ENCODE results near the gene DDC. TPM values are rescaled to one million over a fixed set of nuclear protein-coding genes. Genes with fewer than 3 reads are reported as not detected.
A peak's percentile ranks its signal among the peaks of the same experiment; 100 is the strongest.

DDC gene
- total RNA-seq, 1 experiment from 2014 or later: not detected

- no peak for DNase-seq (ENCODE audit: low spot score)
Measured at GRCh38 chr7:50491209-50491608, 74.0 kb downstream of the DDC start.

- DNase-seq (ENCODE audit: low spot score): no peak
Measured at GRCh38 chr7:50488379-50488778, 76.8 kb downstream of the DDC start.

DNA sequence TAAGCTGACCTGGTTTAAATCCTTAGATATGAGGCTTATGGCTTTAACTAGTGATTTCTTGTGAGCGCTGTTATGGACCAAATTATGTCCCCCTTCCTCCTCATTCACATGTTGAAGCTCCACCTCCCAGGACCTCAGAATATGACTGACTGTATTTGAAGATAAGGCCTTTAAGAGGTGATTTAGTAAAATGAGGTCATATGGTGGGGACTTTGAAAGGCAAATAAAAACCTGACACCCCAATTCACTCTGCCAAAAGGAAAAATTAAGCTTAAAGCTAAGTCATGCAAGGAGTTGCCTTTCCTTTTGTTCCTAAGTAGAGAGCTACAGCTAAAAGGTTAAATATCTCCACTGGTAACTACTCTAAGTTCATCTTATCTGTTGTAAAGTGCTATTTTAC, 78.7 kb downstream of the DDC start:
- no peak for DNase-seq (ENCODE audit: low spot score)

GRCh38 chr7:50481867-50482266, 83.3 kb downstream of the DDC start:
- no peak for DNase-seq (ENCODE audit: low spot score)

GRCh38 chr7:50480797-50481196, 84.4 kb downstream of the DDC start:
- DNase-seq (ENCODE audit: low spot score): no peak

GRCh38 chr7:50479743-50480517, 85.3 kb downstream of the DDC start:
- no peak for DNase-seq (ENCODE audit: low spot score)

GRCh38 chr7:50477640-50478039, 87.6 kb downstream of the DDC start:
- no peak for DNase-seq (ENCODE audit: low spot score)

DNA sequence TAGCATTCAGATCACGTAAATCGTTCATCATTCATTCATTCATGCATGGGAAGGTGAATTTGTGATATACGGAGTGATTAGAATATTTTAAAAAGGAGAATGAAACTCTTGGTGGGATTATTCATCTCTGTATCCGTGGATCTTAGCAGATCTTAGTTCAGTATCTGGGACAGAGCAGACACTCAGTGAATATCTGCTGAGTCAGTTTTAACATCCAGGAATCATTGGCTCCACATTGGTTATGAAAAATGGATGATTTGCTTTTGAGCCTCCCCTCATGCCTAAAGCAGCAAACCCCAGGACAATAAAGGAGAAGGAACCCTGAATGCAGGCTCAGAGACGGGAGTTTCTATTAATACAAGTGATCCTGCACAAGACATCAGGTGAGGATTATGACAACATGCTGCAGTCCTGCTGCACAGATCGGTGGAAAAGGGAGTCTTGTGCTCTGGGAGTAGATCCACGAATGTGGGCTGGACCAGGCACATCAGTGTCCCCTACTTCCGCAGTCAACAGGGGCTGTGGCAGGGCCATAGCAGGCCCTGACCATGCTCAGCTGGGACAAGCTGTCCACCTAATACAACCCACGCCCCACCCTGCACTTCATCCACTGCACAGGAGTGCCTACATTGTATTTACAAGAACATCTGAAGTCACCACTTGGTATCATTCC, 88.1 kb downstream of the DDC start:
- DNase-seq (ENCODE audit: low spot score): no peak

DNA sequence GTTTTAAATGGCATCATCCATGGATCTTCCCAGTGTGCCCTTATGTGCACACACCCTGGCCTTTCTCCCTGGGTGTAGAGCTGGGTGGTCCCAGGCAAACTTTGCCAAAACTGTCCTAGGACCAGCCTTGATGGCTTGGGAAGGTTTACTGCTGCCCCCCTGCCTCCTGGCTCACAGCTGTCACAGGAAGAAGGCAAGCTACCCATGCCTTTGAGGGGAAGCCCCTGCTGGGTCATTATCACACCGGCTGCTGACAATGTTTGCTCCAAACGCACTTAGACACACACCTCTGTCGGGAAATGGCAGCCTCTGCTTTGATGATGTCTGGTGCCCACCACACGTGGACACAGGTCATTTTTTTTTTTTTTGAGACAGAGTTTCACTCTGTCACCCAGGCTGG, 89.9 kb downstream of the DDC start:
- DNase-seq (ENCODE audit: low spot score): no peak

DNA sequence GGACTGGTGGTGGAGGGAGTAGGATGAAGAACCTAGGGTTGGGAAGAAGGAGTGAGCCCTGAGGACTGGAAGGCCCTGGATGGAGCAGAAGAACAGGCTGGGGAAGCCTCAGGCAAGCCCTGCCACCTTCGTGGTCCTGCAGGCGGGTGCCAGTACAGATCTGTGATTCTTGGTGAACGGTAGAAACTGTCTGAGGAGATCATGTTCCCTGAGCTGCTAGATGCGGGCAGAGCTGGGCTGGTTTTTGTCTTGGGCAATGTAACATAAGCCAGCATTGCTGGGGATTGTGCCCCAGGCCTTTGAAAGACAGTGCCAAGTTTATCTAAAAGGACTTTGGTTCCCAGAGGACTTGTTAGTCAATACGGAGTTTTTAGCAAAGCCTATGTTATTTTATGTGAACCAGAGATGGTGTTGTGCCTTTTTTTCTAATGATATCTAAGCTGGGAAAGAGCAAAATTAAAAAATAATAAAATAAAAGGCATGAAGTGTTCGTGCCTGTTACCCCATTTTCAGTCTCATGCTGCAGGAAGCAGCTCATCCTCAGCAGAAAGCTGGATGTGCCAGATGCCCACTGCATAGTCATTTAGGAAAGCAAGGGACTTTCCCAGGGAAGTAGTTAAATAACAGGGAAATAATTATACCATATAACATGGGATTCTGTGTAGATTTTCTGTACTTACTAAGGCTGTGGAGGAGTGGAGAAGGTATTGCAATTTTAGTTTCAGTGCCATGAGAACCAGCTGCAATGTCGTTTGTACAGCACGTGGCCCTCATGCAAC, 90.6 kb downstream of the DDC start:
- peak; percentile 33 for DNase-seq (ENCODE audit: low spot score)

- no peak for DNase-seq (ENCODE audit: low spot score)
Measured at GRCh38 chr7:50473531-50473930, 91.7 kb downstream of the DDC start.

GRCh38 chr7:50472427-50472826, 92.8 kb downstream of the DDC start:
- DNase-seq (ENCODE audit: low spot score): no peak

DNA sequence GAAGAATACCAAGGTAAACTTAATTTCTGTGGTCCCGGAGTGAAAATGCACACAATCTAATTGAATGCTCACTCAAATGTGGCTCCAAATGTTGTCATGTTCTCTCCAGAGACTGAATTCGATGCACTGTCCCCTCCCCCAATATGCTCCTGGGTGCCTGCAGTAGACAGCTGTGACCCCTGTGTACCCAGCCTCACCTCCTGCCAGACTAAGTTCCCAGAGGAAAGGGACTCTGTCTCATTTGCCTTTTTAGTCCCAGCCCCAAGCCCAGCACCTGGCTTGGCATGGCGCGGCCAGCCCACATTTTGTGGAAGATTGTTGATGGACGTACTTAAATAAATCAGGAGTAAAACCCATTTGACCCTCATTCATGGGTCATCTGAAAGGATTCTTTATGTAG, 93.2 kb downstream of the DDC start:
- DNase-seq (ENCODE audit: low spot score): no peak

GRCh38 chr7:50470250-50471163, 94.7 kb downstream of the DDC start:
- DNase-seq (ENCODE audit: low spot score): no peak

DNA sequence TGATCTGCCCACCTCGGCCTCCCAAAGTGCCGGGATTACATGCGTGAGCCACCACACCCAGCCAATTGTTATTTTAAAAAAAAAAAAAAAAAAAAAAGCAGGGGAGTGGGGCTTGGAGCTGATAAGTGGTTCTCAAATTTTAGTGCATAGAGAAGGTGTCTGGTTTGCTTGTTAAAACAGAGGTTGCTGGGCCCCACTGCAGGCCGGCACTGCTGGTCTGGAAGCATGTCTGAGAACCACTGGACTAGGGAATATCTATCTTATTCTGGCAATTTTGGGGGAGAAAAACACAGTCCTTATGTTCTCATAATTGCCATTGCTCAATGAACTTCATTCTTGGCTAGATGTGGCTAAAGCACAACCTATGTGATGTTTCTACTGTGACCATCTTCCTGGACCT, 96.0 kb downstream of the DDC start:
- DNase-seq (ENCODE audit: low spot score): no peak

DNA sequence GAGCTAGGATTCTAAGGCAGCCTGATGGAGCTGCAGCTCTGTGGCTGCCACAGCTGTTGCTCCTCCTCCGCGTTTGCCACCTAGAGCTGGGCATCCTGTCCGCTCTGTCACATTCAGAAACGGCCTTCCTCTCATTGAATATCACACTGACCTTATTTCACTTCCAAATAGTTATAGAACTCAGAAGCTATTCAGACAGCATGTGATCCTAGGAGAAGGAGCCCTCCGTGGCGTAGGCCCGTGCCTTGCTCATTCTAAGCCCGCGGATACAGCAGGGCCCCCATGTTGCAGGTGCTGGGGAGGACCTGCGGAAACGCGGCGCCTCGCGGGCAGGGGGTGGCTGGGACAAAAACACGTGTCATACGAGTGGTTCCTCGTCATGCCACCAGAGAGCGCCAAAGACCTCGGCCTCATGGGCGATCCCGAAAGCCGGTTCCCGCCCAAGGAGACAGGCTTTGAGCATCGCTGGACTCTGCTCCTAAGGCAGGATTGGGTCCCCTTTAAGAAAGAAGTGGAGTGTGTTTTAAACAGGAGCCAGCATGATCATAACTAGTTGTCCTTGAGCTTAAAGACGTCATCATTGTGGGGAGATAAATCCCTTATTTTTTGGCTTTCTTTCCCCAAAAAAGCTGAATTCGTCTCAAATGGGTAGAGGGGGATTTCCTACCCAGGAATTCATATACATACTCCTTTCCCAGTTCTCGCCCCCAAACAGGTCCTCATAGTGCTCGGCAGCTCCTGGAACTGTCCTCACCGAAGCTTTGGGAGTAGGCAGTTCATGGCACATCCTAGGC, 97.2 kb downstream of the DDC start:
- DNase-seq (ENCODE audit: low spot score): peak; percentile 78

- DNase-seq (ENCODE audit: low spot score): no peak
Measured at GRCh38 chr7:50466815-50467585, 98.2 kb downstream of the DDC start.

DNA sequence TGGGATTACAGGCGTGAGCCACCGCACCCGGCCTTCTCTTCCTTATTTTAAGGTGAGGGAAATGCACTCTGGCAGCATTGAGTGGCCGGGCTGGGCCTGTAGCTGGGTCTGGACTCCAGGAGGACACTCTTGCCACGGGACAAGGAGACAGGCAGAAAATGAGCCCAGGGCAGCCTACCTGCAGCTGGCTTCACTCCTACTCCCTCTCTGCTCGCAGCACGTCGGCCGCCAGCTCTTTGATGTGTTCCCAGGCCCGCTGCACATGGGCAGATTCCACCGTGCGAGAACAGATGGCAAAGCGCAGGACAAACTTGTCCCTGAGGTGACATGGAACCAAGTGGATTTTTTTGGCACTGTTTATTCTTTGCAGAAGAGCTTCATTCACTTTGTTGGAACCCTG, 102.2 kb downstream of the DDC start:
- DNase-seq (ENCODE audit: low spot score): no peak

DNA sequence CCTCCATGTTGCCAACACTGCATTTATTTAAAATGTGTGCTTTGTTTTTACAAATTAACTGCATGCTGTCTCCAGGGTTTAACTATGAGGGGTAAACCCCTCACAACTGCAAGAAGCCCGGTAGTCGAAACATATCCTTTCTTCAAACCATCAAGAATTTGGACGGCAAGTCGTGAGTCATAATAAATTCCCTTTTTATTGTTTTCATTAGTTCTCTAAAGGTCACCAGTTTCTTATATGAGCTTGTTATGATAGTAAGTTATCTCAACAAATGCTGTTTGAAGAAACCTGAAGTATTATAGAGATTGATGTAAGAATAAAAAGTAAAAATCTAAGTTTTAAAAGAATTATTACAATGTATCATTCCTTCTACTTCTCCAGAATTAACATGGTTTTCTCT, 102.8 kb downstream of the DDC start:
- no peak for DNase-seq (ENCODE audit: low spot score)

DNA sequence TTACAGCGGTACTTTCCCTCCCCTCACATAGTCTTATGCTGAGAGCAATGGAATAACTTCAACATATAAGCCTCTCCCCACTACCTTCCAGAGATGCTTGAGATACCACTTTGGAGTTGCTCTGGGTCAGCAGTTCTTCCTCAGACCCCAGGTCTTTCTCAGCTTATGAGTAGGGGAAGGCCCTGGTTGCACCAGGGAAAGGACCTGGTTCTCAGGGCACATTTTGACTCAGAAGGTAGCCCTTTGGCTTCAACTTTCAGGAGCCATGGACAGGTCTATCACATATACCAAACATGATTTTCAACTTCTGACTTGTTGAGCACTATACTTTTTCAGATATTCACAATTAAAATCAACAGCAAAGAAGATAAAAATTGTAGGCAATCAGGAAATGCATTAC, 103.5 kb downstream of the DDC start:
- no peak for DNase-seq (ENCODE audit: low spot score)
